DOHH2 (cell line): ENCODE data around the gene SYT1.

Source experiments
- EZH2phosphoT487 ChIP-seq: fragments of 200-600 bp; sonication (generic); IDR thresholded peaks from 2 replicates; pipeline ENCODE4 v1.6.1; 2017; ENCODE audit warnings: borderline replicate concordance, mild to moderate bottlenecking, antibody characterized with exemption, low read length, moderate library complexity, mixed read lengths
- TF ChIP-seq, protein P1 (sequence below): fragments of 200-600 bp; sonication (generic); IDR thresholded peaks from one replicate; pipeline ENCODE4 v1.5.1; 2014; ENCODE audit warnings: antibody characterized with exemption, mild to moderate bottlenecking, low read depth, low read length; ENCODE audit not compliant: poor library complexity, severe bottlenecking

- TF ChIP-seq, protein P1, sequence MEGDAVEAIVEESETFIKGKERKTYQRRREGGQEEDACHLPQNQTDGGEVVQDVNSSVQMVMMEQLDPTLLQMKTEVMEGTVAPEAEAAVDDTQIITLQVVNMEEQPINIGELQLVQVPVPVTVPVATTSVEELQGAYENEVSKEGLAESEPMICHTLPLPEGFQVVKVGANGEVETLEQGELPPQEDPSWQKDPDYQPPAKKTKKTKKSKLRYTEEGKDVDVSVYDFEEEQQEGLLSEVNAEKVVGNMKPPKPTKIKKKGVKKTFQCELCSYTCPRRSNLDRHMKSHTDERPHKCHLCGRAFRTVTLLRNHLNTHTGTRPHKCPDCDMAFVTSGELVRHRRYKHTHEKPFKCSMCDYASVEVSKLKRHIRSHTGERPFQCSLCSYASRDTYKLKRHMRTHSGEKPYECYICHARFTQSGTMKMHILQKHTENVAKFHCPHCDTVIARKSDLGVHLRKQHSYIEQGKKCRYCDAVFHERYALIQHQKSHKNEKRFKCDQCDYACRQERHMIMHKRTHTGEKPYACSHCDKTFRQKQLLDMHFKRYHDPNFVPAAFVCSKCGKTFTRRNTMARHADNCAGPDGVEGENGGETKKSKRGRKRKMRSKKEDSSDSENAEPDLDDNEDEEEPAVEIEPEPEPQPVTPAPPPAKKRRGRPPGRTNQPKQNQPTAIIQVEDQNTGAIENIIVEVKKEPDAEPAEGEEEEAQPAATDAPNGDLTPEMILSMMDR = no peak
- no peak for TF ChIP-seq EZH2phosphoT487
Measured at GRCh38 chr12:78891646-78892353, 27.2 kb downstream of the SYT1 start.
